SK-N-SH treated with all-trans-retinoic acid at 6 μM for 48 hours (cell line): ENCODE measurements around the gene DKK2.

Source experiments
- ATAC-seq: fragments of 200-7000 bp; cut with Tn5 transposase; 3 replicates; pipeline ENCODE4 v1.9.1; 2020; ENCODE audit warnings: mild to moderate bottlenecking, moderate library complexity
- ARNTL ChIP-seq: fragments of 450-650 bp; formaldehyde crosslinking; IDR thresholded peaks from 2 replicates; pipeline ENCODE4 v1.5.0; 2020; ENCODE audit warnings: low read depth, mild to moderate bottlenecking, moderate library complexity, borderline replicate concordance
- CREB5 ChIP-seq: fragments of 250-450 bp; sonication (Bioruptor Pico); IDR thresholded peaks from 2 replicates; pipeline ENCODE4 v1.5.1; 2020; ENCODE audit warnings: low read depth, mild to moderate bottlenecking, moderate library complexity
- CSDC2 ChIP-seq: fragments of 250-450 bp; sonication (Bioruptor Pico); IDR thresholded peaks from 2 replicates; pipeline ENCODE4 v1.5.0; 2020; ENCODE audit warnings: mild to moderate bottlenecking, moderate library complexity
- CSRNP3 ChIP-seq: fragments of 250-450 bp; sonication (Bioruptor Pico); IDR thresholded peaks from 2 replicates; pipeline ENCODE4 v1.5.1; 2021; ENCODE audit warnings: mild to moderate bottlenecking, moderate library complexity
- ESRRG ChIP-seq: fragments of 250-450 bp; sonication (Bioruptor Pico); IDR thresholded peaks from 2 replicates; pipeline ENCODE4 v1.6.1; 2021; ENCODE audit warnings: mild to moderate bottlenecking
- ISL1 ChIP-seq: fragments of 250-450 bp; sonication (Bioruptor Pico); IDR thresholded peaks from 2 replicates; pipeline ENCODE4 v2.1.2; 2022; ENCODE audit warnings: mild to moderate bottlenecking, moderate library complexity
- OSR1 ChIP-seq: fragments of 250-450 bp; sonication (Bioruptor Pico); IDR thresholded peaks from 2 replicates; pipeline ENCODE4 v1.8.0; 2022; ENCODE audit warnings: moderate library complexity, mild to moderate bottlenecking, inconsistent platforms
- PATZ1 ChIP-seq: fragments of 250-450 bp; sonication (Bioruptor Pico); IDR thresholded peaks from 2 replicates; pipeline ENCODE4 v1.8.0; 2020; ENCODE audit warnings: mild to moderate bottlenecking, moderate library complexity, borderline replicate concordance
- POU6F1 ChIP-seq: fragments of 250-450 bp; sonication (Bioruptor Pico); IDR thresholded peaks from 2 replicates; pipeline ENCODE4 v1.8.0; 2021; ENCODE audit warnings: low read depth, mild to moderate bottlenecking, moderate library complexity, borderline replicate concordance
- PPARA ChIP-seq: fragments of 250-450 bp; sonication (Bioruptor Pico); IDR thresholded peaks from 2 replicates; pipeline ENCODE4 v1.5.0; 2020; ENCODE audit warnings: mild to moderate bottlenecking, borderline replicate concordance
- RARB ChIP-seq: fragments of 250-450 bp; sonication (Bioruptor Pico); IDR thresholded peaks from 2 replicates; pipeline ENCODE4 v1.8.0; 2021; ENCODE audit warnings: mild to moderate bottlenecking, moderate library complexity
- SNAI2 ChIP-seq: fragments of 250-450 bp; sonication (Bioruptor Pico); IDR thresholded peaks from 2 replicates; pipeline ENCODE4 v1.5.0; 2020; ENCODE audit warnings: mild to moderate bottlenecking, moderate library complexity
- TCF4 ChIP-seq: fragments of 250-450 bp; sonication (Bioruptor Pico); IDR thresholded peaks from 2 replicates; pipeline ENCODE4 v1.8.0; 2021; ENCODE audit warnings: mild to moderate bottlenecking, moderate library complexity, borderline replicate concordance
- TOX ChIP-seq: fragments of 250-450 bp; sonication (Bioruptor Pico); IDR thresholded peaks from 2 replicates; pipeline ENCODE4 v1.8.0; 2021; ENCODE audit warnings: mild to moderate bottlenecking, moderate library complexity, borderline replicate concordance
- TSHZ2 ChIP-seq: fragments of 250-450 bp; sonication (Bioruptor Pico); IDR thresholded peaks from 2 replicates; pipeline ENCODE4 v1.5.0; 2020; ENCODE audit warnings: mild to moderate bottlenecking, moderate library complexity
- ZC3H10 ChIP-seq: fragments of 250-450 bp; sonication (Bioruptor Pico); IDR thresholded peaks from 2 replicates; pipeline ENCODE4 v1.5.1; 2021; ENCODE audit warnings: mild to moderate bottlenecking, moderate library complexity
- ZFP3 ChIP-seq: fragments of 250-450 bp; sonication (Bioruptor Pico); IDR thresholded peaks from 2 replicates; pipeline ENCODE4 v1.5.0; 2020; ENCODE audit warnings: mild to moderate bottlenecking, moderate library complexity
- ZFP30 ChIP-seq: fragments of 450-650 bp; formaldehyde crosslinking; IDR thresholded peaks from 2 replicates; pipeline ENCODE4 v1.5.0; 2022; ENCODE audit warnings: mild to moderate bottlenecking, moderate library complexity
- ZNF565 ChIP-seq: fragments of 450-650 bp; formaldehyde crosslinking; conservative IDR thresholded peaks from 2 replicates; pipeline ENCODE4 v1.5.0; 2020; ENCODE audit warnings: low read depth, mild to moderate bottlenecking, moderate library complexity
- ZNF70 ChIP-seq: fragments of 450-650 bp; formaldehyde crosslinking; IDR thresholded peaks from 2 replicates; pipeline ENCODE4 v1.5.0; 2020; ENCODE audit warnings: mild to moderate bottlenecking, moderate library complexity
- ZNF8 ChIP-seq: fragments of 450-650 bp; formaldehyde crosslinking; IDR thresholded peaks from 2 replicates; pipeline ENCODE4 v1.5.0; 2020; ENCODE audit warnings: mild to moderate bottlenecking, moderate library complexity

Gene DKK2

GRCh38 chr4:106985830-106986229, 50.3 kb downstream of the DKK2 start:
- peak; percentile 81 for ATAC-seq
- peak; percentile 73; the same call in 1 of the 2 replicates for TF ChIP-seq ZFP3 (CRISPR knock-in tag)
- TF ChIP-seq CSRNP3 (CRISPR knock-in tag): no peak
- TF ChIP-seq, all 23 proteins: peak for 1

GRCh38 chr4:106982711-106983211, 53.4 kb downstream of the DKK2 start:
- TF ChIP-seq ZFP30 (CRISPR knock-in tag) (no peak), ARNTL (CRISPR knock-in tag) (no peak), ESRRG (CRISPR knock-in tag) (no peak), ZNF8 (CRISPR knock-in tag) (no peak), PATZ1 (no peak), ZFP3 (CRISPR knock-in tag) (no peak), ZNF70 (no peak), OSR1 (no peak), TSHZ2 (CRISPR knock-in tag) (no peak), TOX (CRISPR knock-in tag) (no peak), PPARA (CRISPR knock-in tag) (no peak), POU6F1 (CRISPR knock-in tag) (no peak), SNAI2 (CRISPR knock-in tag) (no peak), ISL1 (CRISPR knock-in tag) (no peak)
- no peak for ATAC-seq

GRCh38 chr4:106981431-106981830, 54.7 kb downstream of the DKK2 start:
- TF ChIP-seq ESRRG (CRISPR knock-in tag) (no peak), OSR1 (no peak), CSDC2 (no peak), ZC3H10 (CRISPR knock-in tag) (no peak), RARB (CRISPR knock-in tag) (no peak), PATZ1 (no peak), TCF4 (no peak), ZFP30 (CRISPR knock-in tag) (no peak), TSHZ2 (CRISPR knock-in tag) (no peak), TOX (CRISPR knock-in tag) (no peak), ZNF565 (no peak), CREB5 (CRISPR knock-in tag) (no peak), ZFP3 (CRISPR knock-in tag) (no peak)

More at GRCh38 chr4:106981431-106981830, 54.7 kb downstream of the DKK2 start:
- no peak for ATAC-seq
